T-cell (primary cell): Measurements from ENCODE around the gene KIFC1. TPM values are rescaled to one million over a fixed set of nuclear protein-coding genes. Genes with fewer than 3 reads are reported as not detected.
"Not testable (repeated sequence)": the region's sequence is repeated elsewhere in the genome, so short reads cannot be mapped to it uniquely, and the experiment has no call there.

Experiments used
- ATAC-seq, 4 experiments: fragments of 200-7000 bp in 3 of 4; fragments of 150-1000 bp in 1 of 4; cut with Tn5 transposase; replicated peaks in 1 of 4; 1 replicate in 3 of 4; 2 replicates in 1 of 4; pipeline ENCODE4 v1.10.0; 2021; ENCODE audit warnings: moderate library complexity in 3 of 4, mild to moderate bottlenecking in 2 of 4, moderate number of reproducible peaks in 1 of 4
- CTCF ChIA-PET, 2 donors: fragments of 300-600 bp; sonication (Branson Sonifier 250); formaldehyde crosslinking; loops; one replicate each; lab custom pipeline; 2022; ENCODE audit warnings: antibody characterized with exemption in 2 of 2; lab: Charles Lee
- POLR2A ChIA-PET, 2 donors: fragments of 300-600 bp; sonication (Branson Sonifier 250); formaldehyde crosslinking; loops; one replicate each; lab custom pipeline; 2022; ENCODE audit warnings: antibody characterized with exemption in 2 of 2; lab: Charles Lee
- DNase-seq, 35 experiments: peaks; one replicate each; pipeline versions ENCODE4 v3.0.0 to v3.0.0-alpha.2; 2013 to 2023
- H3K27ac ChIP-seq: one replicate; pipeline ENCODE4 v1.5.1; 2013; ENCODE audit warnings: low read length
- H3K27me3 ChIP-seq, 2 experiments: replicated peaks in 1 of 2; 1 replicate in 1 of 2; 2 replicates in 1 of 2; pipeline versions ENCODE4 v1.6.1 to v1.7.0; 2013; ENCODE audit warnings: low read length in 1 of 2, mixed read lengths in 1 of 2; ENCODE audit not compliant: control insufficient read depth in 2 of 2, insufficient read depth in 2 of 2; ENCODE audit errors: extremely low read depth in 1 of 2
- H3K36me3 ChIP-seq, 2 donors: 1 replicate in 1 of 2; 2 replicates in 1 of 2; pipeline versions ENCODE4 v1.6.1 to v1.7.0; 2013; ENCODE audit warnings: low read length in 1 of 2; ENCODE audit not compliant: control insufficient read depth in 2 of 2, insufficient read depth in 1 of 2; ENCODE audit errors: extremely low read depth in 1 of 2
- H3K4me1 ChIP-seq, 2 experiments: 1 replicate in 1 of 2; 2 replicates in 1 of 2; pipeline versions ENCODE4 v1.6.1 to v1.7.0; 2013; ENCODE audit warnings: low read length in 2 of 2, mixed read lengths in 1 of 2; ENCODE audit not compliant: insufficient read depth in 2 of 2, control insufficient read depth in 1 of 2; ENCODE audit errors: extremely low read depth in 1 of 2
- H3K4me3 ChIP-seq, 2 donors: 1 replicate in 1 of 2; 2 replicates in 1 of 2; pipeline versions ENCODE4 v1.5.1 to v1.7.0; 2013; ENCODE audit warnings: mild to moderate bottlenecking in 2 of 2, low read length in 1 of 2, moderate library complexity in 1 of 2; ENCODE audit not compliant: control insufficient read depth in 1 of 2; ENCODE audit errors: extremely low read depth in 1 of 2
- H3K9me3 ChIP-seq: 2 replicates; pipeline ENCODE4 v1.7.0; 2013
- H3K27ac Mint-ChIP-seq, 2 donors: one replicate each; pipeline ENCODE4 v1.8.0; 2020 to 2021; ENCODE audit warnings: mild to moderate bottlenecking in 2 of 2, mixed read lengths in 2 of 2
- H3K27me3 Mint-ChIP-seq, 2 donors: one replicate each; pipeline ENCODE4 v1.8.0; 2021 to 2022; ENCODE audit warnings: mixed read lengths in 2 of 2
- H3K36me3 Mint-ChIP-seq: one replicate; pipeline ENCODE4 v1.8.0; 2021; ENCODE audit warnings: mixed read lengths
- H3K4me1 Mint-ChIP-seq, 3 donors: one replicate each; pipeline ENCODE4 v1.8.0; 2020 to 2022; ENCODE audit warnings: mixed read lengths in 3 of 3, mild to moderate bottlenecking in 1 of 3
- H3K4me3 Mint-ChIP-seq, 3 donors: one replicate each; pipeline ENCODE4 v1.8.0; 2020 to 2022; ENCODE audit warnings: mild to moderate bottlenecking in 3 of 3, mixed read lengths in 3 of 3, moderate library complexity in 3 of 3
- H3K9me3 Mint-ChIP-seq, 3 donors: one replicate each; pipeline ENCODE4 v1.8.0; 2020 to 2022; ENCODE audit warnings: mixed read lengths in 3 of 3
- WGBS: methylation state at CpG from one replicate; pipeline ENCODE4 v1.1.5; 2013; ENCODE audit warnings: missing lambda C conversion rate; ENCODE audit not compliant: insufficient coverage; 5-methylcytosine and 5-hydroxymethylcytosine counted together
- total RNA-seq, 35 experiments: library from RNA in 6 of 35; stranded (reverse) in 6 of 35; fragments of 120-200 nt in 1 of 35; gene quantifications; one replicate each; pipeline versions ENCODE4 v1.2.1 to v1.2.4 and lab custom pipeline; 2013 to 2026

Gene KIFC1
- total RNA-seq, 5 donors from 2014 or later (not counting 1 experiment from before 2014, with no cell fraction given) = 1.1 to 2.9 (median 1.8) TPM

GRCh38 chr6:33392979-33393378, 1.4 kb downstream of the KIFC1 start:
- Mint-ChIP-seq H3K4me1 (peaks cover 21 to 36% (median 24%) of the 10 kb centered on the region in 3 donors), H3K36me3 (no peaks in the 10 kb centered on the region), H3K9me3 (no peaks in the 10 kb centered on the region), H3K4me3 (peak overlapping the region in 2 of 3 donors; percentile 74 to 78), H3K27ac (peak overlapping the region in 1 of 2 donors; percentile 5), H3K27me3 (no peaks in the 10 kb centered on the region)
- no peaks in the 10 kb centered on the region for H3K36me3 ChIP-seq
- ATAC-seq (no peak), DNase-seq (no peak)
- no peaks in the 10 kb centered on the region for H3K9me3 ChIP-seq
- CTCF ChIA-PET = no interaction called here
- WGBS = 79% methylated on average over 2 of the region's 3 CpGs
- no peak overlapping the region for H3K4me3 ChIP-seq
- H3K4me1 ChIP-seq = peaks cover 15 to 23% of the 10 kb centered on the region in 2 experiments
- H3K27ac ChIP-seq = peak overlapping the region; percentile 12
- POLR2A ChIA-PET = no interaction called here
- H3K27me3 ChIP-seq = no peaks in the 10 kb centered on the region

DNA sequence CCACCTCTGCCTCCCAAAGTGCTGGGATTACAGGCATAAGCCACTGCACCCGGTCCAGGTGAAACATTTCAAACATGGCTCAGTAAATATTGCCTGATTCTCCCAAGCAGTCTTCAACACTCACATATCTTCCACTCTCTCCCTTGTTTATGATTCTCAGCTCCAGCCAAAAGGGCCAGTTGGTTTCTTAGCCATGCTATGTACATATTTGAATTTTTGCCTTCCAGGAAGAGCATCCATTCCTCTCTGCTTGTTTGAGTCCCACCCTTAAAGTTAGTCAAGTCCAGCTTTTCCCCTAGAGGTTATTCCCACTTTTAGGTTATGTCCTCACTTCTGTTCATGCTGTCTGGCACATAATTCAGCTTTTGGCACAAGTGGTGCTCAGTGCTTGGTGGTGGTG, 5.9 kb downstream of the KIFC1 start:
- ChIA-PET CTCF (no interaction called here), POLR2A (interaction anchor here in 1 of 2 donors (0.6 kb wide), 1 partner anchor 14 kb away, joined by 4 read pairs; no protein-coding TSS in a partner anchor)
- H3K4me1 Mint-ChIP-seq = peaks cover 4 to 16% (median 7%) of the 10 kb centered on the region in 3 donors
- peak overlapping the region in 1 of 2 donors; percentile 9 for H3K27ac Mint-ChIP-seq
- no peaks in the 10 kb centered on the region for H3K27me3 Mint-ChIP-seq
- Histone ChIP-seq H3K4me1 (peaks cover 0 to 5% of the 10 kb centered on the region in 2 experiments), H3K27ac (no peak overlapping the region), H3K36me3 (no peaks in the 10 kb centered on the region), H3K27me3 (no peaks in the 10 kb centered on the region), H3K9me3 (no peaks in the 10 kb centered on the region), H3K4me3 (no peak overlapping the region)
- no peaks in the 10 kb centered on the region for H3K9me3 Mint-ChIP-seq
- 100% methylated on average over 1 of the region's 1 CpG for WGBS
- no peaks in the 10 kb centered on the region for H3K36me3 Mint-ChIP-seq
- no peak for ATAC-seq
- DNase-seq = no peak
- H3K4me3 Mint-ChIP-seq = no peak overlapping the region

GRCh38 chr6:33398601-33399000, 7.0 kb downstream of the KIFC1 start:
- H3K27ac ChIP-seq, ATAC-seq, H3K27me3 ChIP-seq, DNase-seq, H3K27ac Mint-ChIP-seq, H3K27me3 Mint-ChIP-seq, H3K9me3 Mint-ChIP-seq, H3K4me1 ChIP-seq, H3K4me3 Mint-ChIP-seq, H3K36me3 ChIP-seq, H3K4me1 Mint-ChIP-seq, H3K4me3 ChIP-seq, H3K9me3 ChIP-seq, POLR2A ChIA-PET, H3K36me3 Mint-ChIP-seq: not testable (repeated sequence)
- CTCF ChIA-PET = interaction anchor here in 1 of 2 donors (0.6 kb wide), 1 partner anchor 8 kb away, joined by 3 read pairs; no protein-coding TSS in a partner anchor
- WGBS = no CpG with 5 or more reads among the region's 3 CpGs

GRCh38 chr6:33399881-33400280, 8.3 kb downstream of the KIFC1 start:
- H3K27ac ChIP-seq, ATAC-seq: not testable (repeated sequence)

GRCh38 chr6:33404884-33405283, 13.3 kb downstream of the KIFC1 start:
- Histone ChIP-seq H3K27ac (no peak overlapping the region), H3K36me3 (no peaks in the 10 kb centered on the region), H3K4me3 (no peak overlapping the region), H3K9me3 (no peaks in the 10 kb centered on the region), H3K27me3 (no peaks in the 10 kb centered on the region), H3K4me1 (peaks cover 4 to 23% of the 10 kb centered on the region in 2 experiments)
- peaks cover 8 to 26% (median 9%) of the 10 kb centered on the region in 3 donors for H3K4me1 Mint-ChIP-seq
- DNase-seq (no peak), ATAC-seq (no peak)
- ChIA-PET CTCF (no interaction called here), POLR2A (no interaction called here)
- H3K9me3 Mint-ChIP-seq = no peaks in the 10 kb centered on the region
- no peak overlapping the region for H3K4me3 Mint-ChIP-seq
- no peak overlapping the region for H3K27ac Mint-ChIP-seq
- WGBS = 98% methylated on average over 15 of the region's 17 CpGs
- H3K36me3 Mint-ChIP-seq = no peaks in the 10 kb centered on the region
- no peaks in the 10 kb centered on the region for H3K27me3 Mint-ChIP-seq

More at GRCh38 chr6:33399881-33400280, 8.3 kb downstream of the KIFC1 start:
- CTCF ChIA-PET, H3K4me1 Mint-ChIP-seq, H3K9me3 ChIP-seq, H3K4me1 ChIP-seq, H3K4me3 ChIP-seq, H3K27me3 ChIP-seq, H3K36me3 Mint-ChIP-seq, H3K27me3 Mint-ChIP-seq, H3K9me3 Mint-ChIP-seq, H3K27ac Mint-ChIP-seq, DNase-seq, H3K36me3 ChIP-seq, H3K4me3 Mint-ChIP-seq: not testable (repeated sequence)
- 80% methylated on average over 1 of the region's 6 CpGs for WGBS
- POLR2A ChIA-PET = interaction anchor here in 1 of 2 donors (0.5 kb wide), 1 partner anchor 176 kb away, joined by 3 read pairs; no protein-coding TSS in a partner anchor

DNA sequence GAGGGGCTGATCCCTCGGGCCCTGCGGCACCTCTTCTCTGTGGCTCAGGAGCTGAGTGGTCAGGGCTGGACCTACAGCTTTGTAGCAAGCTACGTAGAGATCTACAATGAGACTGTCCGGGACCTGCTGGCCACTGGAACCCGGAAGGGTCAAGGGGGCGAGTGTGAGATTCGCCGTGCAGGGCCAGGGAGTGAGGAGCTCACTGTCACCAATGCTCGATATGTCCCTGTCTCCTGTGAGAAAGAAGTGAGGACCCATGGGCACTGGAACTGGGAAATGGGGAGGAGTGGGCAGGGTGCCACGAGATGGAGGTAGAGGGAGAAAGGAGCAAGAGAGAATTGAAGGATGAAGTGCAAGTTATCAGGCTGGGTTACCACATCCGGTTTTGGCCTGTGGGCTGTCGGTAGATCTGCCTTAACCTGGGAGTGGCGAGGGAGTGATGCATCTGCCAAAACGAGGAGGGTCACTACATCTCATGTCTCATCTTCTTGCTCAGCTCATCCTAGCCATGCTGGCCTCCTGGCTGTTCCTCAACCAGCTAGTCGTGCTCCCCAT, 13.8 kb downstream of the KIFC1 start:
- Histone ChIP-seq H3K36me3 (no peaks in the 10 kb centered on the region), H3K27me3 (no peaks in the 10 kb centered on the region), H3K4me1 (peaks cover 4 to 25% of the 10 kb centered on the region in 2 experiments), H3K27ac (no peak overlapping the region), H3K4me3 (no peak overlapping the region), H3K9me3 (no peaks in the 10 kb centered on the region)
- ChIA-PET POLR2A (no interaction called here), CTCF (no interaction called here)
- H3K4me3 Mint-ChIP-seq = no peak overlapping the region
- H3K36me3 Mint-ChIP-seq = no peaks in the 10 kb centered on the region
- no peaks in the 10 kb centered on the region for H3K9me3 Mint-ChIP-seq
- WGBS = 80% methylated on average over 8 of the region's 15 CpGs
- peaks cover 9 to 29% (median 12%) of the 10 kb centered on the region in 3 donors for H3K4me1 Mint-ChIP-seq
- DNase-seq (peak in 1 of 35 experiments; percentile 27), ATAC-seq (no peak)
- H3K27ac Mint-ChIP-seq = peak overlapping the region in 1 of 2 donors; percentile 55
- no peaks in the 10 kb centered on the region for H3K27me3 Mint-ChIP-seq
